ENCODE data around the gene B4GALNT1. TPM values are rescaled to one million over a fixed set of nuclear protein-coding genes. Genes with fewer than 3 reads are reported as not detected.

Gene B4GALNT1
- total and polyA plus RNA-seq, 10 of the 15 experiments (the other 5 are each of a cell fraction or from before 2014, with no cell fraction given): 0.01 to 0.38 (median 0.14) TPM; not detected in 3

DNA sequence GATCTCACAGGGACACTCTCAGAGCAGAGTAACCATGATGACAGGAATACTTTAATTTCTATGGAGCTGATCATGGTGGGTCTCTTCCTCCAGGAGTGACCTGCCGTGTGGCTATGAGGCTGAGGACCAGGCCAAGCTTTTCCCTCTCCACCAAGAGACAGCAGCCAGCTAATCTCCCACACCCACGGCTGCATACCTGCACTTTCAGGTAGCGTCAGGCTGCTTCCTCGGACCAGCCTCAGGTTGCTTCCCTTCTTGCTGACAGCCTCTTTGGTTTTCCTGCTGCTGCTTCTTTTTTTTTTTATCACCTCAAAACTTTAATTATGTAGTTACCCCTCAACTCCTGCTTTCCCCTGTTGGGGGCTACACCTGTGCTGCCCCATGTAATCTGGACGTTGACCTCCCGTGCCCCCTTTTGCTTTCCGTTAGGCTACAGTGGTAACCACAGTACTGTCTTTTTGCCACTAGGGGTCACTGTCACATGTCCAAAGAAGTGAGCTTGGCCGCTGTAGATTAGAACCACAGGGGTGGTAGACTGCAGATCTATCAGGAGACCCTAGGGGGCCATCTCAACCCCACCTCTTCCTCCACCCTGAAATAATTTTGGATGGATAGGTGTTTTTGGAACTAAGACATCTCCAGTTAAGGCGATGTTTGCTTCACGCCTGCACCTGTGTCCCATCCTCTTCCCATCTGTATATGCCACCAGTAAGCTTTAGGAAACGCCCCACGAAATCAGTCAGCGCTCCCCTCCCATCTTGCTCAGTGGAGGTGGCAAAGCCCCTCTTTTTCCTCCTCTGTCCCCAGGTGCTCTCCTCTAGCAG, 49.8 kb downstream of the B4GALNT1 start:
- Histone ChIP-seq H3K9me3 (replicated peaks; ENCODE audit: control insufficient read depth, insufficient read depth, low read length) (no peaks in the 10 kb centered on the region), H3K36me3 (ENCODE audit: control insufficient read depth in 2 of 2, insufficient read depth in 2 of 2, low read length in 1 of 2) (no peaks in the 10 kb centered on the region), H3K27ac (ENCODE audit: control insufficient read depth, insufficient read depth) (no peak overlapping the region), H3K79me2 (ENCODE audit: control insufficient read depth, insufficient read depth, low read length) (no peaks in the 10 kb centered on the region), H3K4me1 (ENCODE audit: control insufficient read depth, insufficient read depth, low read length) (no peaks in the 10 kb centered on the region), H3K9ac (ENCODE audit: control insufficient read depth, insufficient read depth, low read length) (no peak overlapping the region), H3K4me3 (no peak overlapping the region), H2AFZ (ENCODE audit: control insufficient read depth, low read depth, low read length) (no peak overlapping the region), H3K4me2 (ENCODE audit: control insufficient read depth, insufficient read depth) (no peak overlapping the region), H3K27me3 (replicated peaks in 1 of 2; ENCODE audit: control insufficient read depth in 2 of 2, insufficient read depth in 2 of 2, low read length in 1 of 2) (no peaks in the 10 kb centered on the region; a peak in 1 of 4 replicates), H4K20me1 (ENCODE audit: control insufficient read depth, insufficient read depth) (no peaks in the 10 kb centered on the region)
- ChIA-PET POLR2A (interaction anchor here (0.6 to 1.5 kb wide), 3 partner anchors 10 to 125 kb away, joined by 3 to 5 read pairs (median 3); no protein-coding TSS in a partner anchor), RAD21 (ENCODE audit: unreplicated experiment) (interaction anchor here (0.6 to 5.3 kb wide), 15 partner anchors 28 to 189 kb away, joined by 3 to 28 read pairs (median 3); partner anchors contain the start of genes ARHGEF25, CDK4, EEF1AKMT3 and GLI1), SMC1A (ENCODE audit: uncharacterized antibody, unreplicated experiment) (interaction anchor here (0.6 to 4.2 kb wide), 17 partner anchors 10 to 321 kb away, joined by 3 to 16 read pairs (median 5); partner anchors contain the start of genes ARHGAP9, B4GALNT1 and TSPAN31), CTCF (interaction anchor here (0.6 to 7.8 kb wide), 40 partner anchors 9 to 848 kb away, joined by 3 to 119 read pairs (median 4); partner anchors contain the start of genes ARHGEF25, B4GALNT1, DCTN2 and GLI1)
- ATAC-seq: peak; percentile 100
- WGBS (ENCODE audit: insufficient coverage, insufficient replicate concordance, low lambda C conversion rate, missing lambda C conversion rate): 45% methylated on average over 13 of the region's 13 CpGs
- peak; percentile 96 for FAIRE-seq
- intact Hi-C loops (cut with micrococcal nuclease; ENCODE audit: unreplicated experiment) (loop anchor here (1.0 to 10.0 kb wide), 4 partner anchors 38 to 322 kb away; partner anchors contain the start of gene B4GALNT1), in situ Hi-C loops (cut with MboI) (no loop called here)
- DNase-seq (ENCODE audit: low read depth, low spot score): peak; percentile 31
- no TSS peak for BruUV-seq (replicated peaks)
- TF ChIP-seq STAT3 (IDR thresholded peaks at IDR 0.05; ENCODE audit: low read depth, low read length): no peak
- no peak for TF ChIP-seq EGR1 (IDR thresholded peaks at IDR 0.05; ENCODE audit: borderline replicate concordance in 1 of 2, low read depth in 2 of 2, low read length in 2 of 2)
- TF ChIP-seq BCL11A (IDR thresholded peaks at IDR 0.05; ENCODE audit: low read depth, low read length): no peak
- TF ChIP-seq HCFC1 (IDR thresholded peaks at IDR 0.05; ENCODE audit: low read length): no peak
- TF ChIP-seq SREBF1 (IDR thresholded peaks at IDR 0.05; ENCODE audit: low read length): no peak
- no peak for TF ChIP-seq CEBPB (IDR thresholded peaks at IDR 0.05; ENCODE audit: borderline replicate concordance in 1 of 2, low read depth in 2 of 2, low read length in 2 of 2)
- peak in 1 of 2 experiments; percentile 21; a peak in 1 of 4 replicates for TF ChIP-seq BHLHE40 (IDR thresholded peaks at IDR 0.05; ENCODE audit: borderline replicate concordance in 1 of 2, low read depth in 2 of 2, low read length in 1 of 2)
- no peak for TF ChIP-seq JUND (IDR thresholded peaks at IDR 0.05; ENCODE audit: low read depth, low read length)
- TF ChIP-seq, protein P1, sequence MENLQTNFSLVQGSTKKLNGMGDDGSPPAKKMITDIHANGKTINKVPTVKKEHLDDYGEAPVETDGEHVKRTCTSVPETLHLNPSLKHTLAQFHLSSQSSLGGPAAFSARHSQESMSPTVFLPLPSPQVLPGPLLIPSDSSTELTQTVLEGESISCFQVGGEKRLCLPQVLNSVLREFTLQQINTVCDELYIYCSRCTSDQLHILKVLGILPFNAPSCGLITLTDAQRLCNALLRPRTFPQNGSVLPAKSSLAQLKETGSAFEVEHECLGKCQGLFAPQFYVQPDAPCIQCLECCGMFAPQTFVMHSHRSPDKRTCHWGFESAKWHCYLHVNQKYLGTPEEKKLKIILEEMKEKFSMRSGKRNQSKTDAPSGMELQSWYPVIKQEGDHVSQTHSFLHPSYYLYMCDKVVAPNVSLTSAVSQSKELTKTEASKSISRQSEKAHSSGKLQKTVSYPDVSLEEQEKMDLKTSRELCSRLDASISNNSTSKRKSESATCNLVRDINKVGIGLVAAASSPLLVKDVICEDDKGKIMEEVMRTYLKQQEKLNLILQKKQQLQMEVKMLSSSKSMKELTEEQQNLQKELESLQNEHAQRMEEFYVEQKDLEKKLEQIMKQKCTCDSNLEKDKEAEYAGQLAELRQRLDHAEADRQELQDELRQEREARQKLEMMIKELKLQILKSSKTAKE (IDR thresholded peaks at IDR 0.05; ENCODE audit: low read depth, poor library complexity, severe bottlenecking): peak; percentile 53
- no peak for TF ChIP-seq TCF3 (IDR thresholded peaks at IDR 0.05; ENCODE audit: borderline replicate concordance, insufficient read depth, low read depth, low read length)
- no peak for TF ChIP-seq HDAC2 (IDR thresholded peaks at IDR 0.05)
- TF ChIP-seq KAT2A (conservative IDR thresholded peaks at IDR 0.05; ENCODE audit: control insufficient read depth, low read depth, low read length): no peak
- TF ChIP-seq CBX5 (IDR thresholded peaks at IDR 0.05; ENCODE audit: low read depth): no peak
- no peak for TF ChIP-seq ZNF207 (IDR thresholded peaks at IDR 0.05; ENCODE audit: borderline replicate concordance)
- TF ChIP-seq, protein P2, sequence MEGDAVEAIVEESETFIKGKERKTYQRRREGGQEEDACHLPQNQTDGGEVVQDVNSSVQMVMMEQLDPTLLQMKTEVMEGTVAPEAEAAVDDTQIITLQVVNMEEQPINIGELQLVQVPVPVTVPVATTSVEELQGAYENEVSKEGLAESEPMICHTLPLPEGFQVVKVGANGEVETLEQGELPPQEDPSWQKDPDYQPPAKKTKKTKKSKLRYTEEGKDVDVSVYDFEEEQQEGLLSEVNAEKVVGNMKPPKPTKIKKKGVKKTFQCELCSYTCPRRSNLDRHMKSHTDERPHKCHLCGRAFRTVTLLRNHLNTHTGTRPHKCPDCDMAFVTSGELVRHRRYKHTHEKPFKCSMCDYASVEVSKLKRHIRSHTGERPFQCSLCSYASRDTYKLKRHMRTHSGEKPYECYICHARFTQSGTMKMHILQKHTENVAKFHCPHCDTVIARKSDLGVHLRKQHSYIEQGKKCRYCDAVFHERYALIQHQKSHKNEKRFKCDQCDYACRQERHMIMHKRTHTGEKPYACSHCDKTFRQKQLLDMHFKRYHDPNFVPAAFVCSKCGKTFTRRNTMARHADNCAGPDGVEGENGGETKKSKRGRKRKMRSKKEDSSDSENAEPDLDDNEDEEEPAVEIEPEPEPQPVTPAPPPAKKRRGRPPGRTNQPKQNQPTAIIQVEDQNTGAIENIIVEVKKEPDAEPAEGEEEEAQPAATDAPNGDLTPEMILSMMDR (IDR thresholded peaks at IDR 0.05 in 2 of 3, conservative IDR thresholded peaks at IDR 0.05 in 1 of 3; ENCODE audit: control insufficient read depth in 2 of 3, extremely low read depth in 1 of 3, insufficient read depth in 1 of 3, low read depth in 3 of 3, low read length in 3 of 3): peak; percentile 91 to 98 (median 97)
- TF ChIP-seq RB1 (IDR thresholded peaks at IDR 0.05; ENCODE audit: borderline replicate concordance): 0 out of 2 replicates have a peak, but pooled peaks have one; percentile 25
- no peak for TF ChIP-seq WRNIP1 (IDR thresholded peaks at IDR 0.05; ENCODE audit: borderline replicate concordance, low read depth, low read length)
- TF ChIP-seq NBN (IDR thresholded peaks at IDR 0.05): 0 out of 2 replicates have a peak, but pooled peaks have one; percentile 34
- TF ChIP-seq EZH2 (IDR thresholded peaks at IDR 0.05; ENCODE audit: borderline replicate concordance, control insufficient read depth, low read depth, low read length): no peak
